ENCODE results near the gene GMPR2. TPM values are rescaled to one million over a fixed set of nuclear protein-coding genes. Genes with fewer than 3 reads are reported as not detected.

The GMPR2 gene
- total and polyA plus RNA-seq, 2 of the 13 experiments (the other 11 are each of a cell fraction or from before 2014, with no cell fraction given): 210 to 273 TPM

- TF ChIP-seq ZNF800 (CRISPR knock-in tag; IDR thresholded peaks at IDR 0.05) (peak; percentile 80; the same call in 1 of the 2 replicates), MLX (CRISPR knock-in tag; IDR thresholded peaks at IDR 0.05) (peak; percentile 22; the same call in 1 of the 2 replicates), SOX6 (IDR thresholded peaks at IDR 0.05) (no peak), SOX6 (CRISPR knock-in tag; IDR thresholded peaks at IDR 0.05) (no peak), XBP1 (CRISPR knock-in tag; IDR thresholded peaks at IDR 0.05) (no peak), MED13 (CRISPR knock-in tag; IDR thresholded peaks at IDR 0.05) (no peak), ZNF12 (CRISPR knock-in tag; IDR thresholded peaks at IDR 0.05) (0 out of 2 replicates have a peak, but pooled peaks have one; percentile 6), ZNF367 (CRISPR knock-in tag; IDR thresholded peaks at IDR 0.05; ENCODE audit: borderline replicate concordance) (peak; percentile 84), ZNF205 (CRISPR knock-in tag; IDR thresholded peaks at IDR 0.05) (peak; percentile 8; the same call in 1 of the 2 replicates), ZBTB3 (CRISPR knock-in tag; IDR thresholded peaks at IDR 0.05; ENCODE audit: borderline replicate concordance, low read depth) (no peak), IRF1 (CRISPR knock-in tag; IDR thresholded peaks at IDR 0.05; ENCODE audit: low read depth) (no peak), ZNF232 (CRISPR knock-in tag; IDR thresholded peaks at IDR 0.05; ENCODE audit: borderline replicate concordance) (0 out of 2 replicates have a peak, but pooled peaks have one; percentile 9), ZBTB39 (CRISPR knock-in tag; IDR thresholded peaks at IDR 0.05) (peak; percentile 76; the same call in 1 of the 2 replicates), SIN3A (IDR thresholded peaks at IDR 0.05; ENCODE audit: borderline replicate concordance, low read depth, low read length) (peak; percentile 49; the same call in 1 of the 2 replicates), ZSCAN22 (CRISPR knock-in tag; IDR thresholded peaks at IDR 0.05) (no peak)
- TF ChIP-seq, protein P1, sequence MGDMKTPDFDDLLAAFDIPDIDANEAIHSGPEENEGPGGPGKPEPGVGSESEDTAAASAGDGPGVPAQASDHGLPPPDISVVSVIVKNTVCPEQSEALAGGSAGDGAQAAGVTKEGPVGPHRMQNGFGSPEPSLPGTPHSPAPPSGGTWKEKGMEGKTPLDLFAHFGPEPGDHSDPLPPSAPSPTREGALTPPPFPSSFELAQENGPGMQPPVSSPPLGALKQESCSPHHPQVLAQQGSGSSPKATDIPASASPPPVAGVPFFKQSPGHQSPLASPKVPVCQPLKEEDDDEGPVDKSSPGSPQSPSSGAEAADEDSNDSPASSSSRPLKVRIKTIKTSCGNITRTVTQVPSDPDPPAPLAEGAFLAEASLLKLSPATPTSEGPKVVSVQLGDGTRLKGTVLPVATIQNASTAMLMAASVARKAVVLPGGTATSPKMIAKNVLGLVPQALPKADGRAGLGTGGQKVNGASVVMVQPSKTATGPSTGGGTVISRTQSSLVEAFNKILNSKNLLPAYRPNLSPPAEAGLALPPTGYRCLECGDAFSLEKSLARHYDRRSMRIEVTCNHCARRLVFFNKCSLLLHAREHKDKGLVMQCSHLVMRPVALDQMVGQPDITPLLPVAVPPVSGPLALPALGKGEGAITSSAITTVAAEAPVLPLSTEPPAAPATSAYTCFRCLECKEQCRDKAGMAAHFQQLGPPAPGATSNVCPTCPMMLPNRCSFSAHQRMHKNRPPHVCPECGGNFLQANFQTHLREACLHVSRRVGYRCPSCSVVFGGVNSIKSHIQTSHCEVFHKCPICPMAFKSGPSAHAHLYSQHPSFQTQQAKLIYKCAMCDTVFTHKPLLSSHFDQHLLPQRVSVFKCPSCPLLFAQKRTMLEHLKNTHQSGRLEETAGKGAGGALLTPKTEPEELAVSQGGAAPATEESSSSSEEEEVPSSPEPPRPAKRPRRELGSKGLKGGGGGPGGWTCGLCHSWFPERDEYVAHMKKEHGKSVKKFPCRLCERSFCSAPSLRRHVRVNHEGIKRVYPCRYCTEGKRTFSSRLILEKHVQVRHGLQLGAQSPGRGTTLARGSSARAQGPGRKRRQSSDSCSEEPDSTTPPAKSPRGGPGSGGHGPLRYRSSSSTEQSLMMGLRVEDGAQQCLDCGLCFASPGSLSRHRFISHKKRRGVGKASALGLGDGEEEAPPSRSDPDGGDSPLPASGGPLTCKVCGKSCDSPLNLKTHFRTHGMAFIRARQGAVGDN (CRISPR knock-in tag; IDR thresholded peaks at IDR 0.05): no peak
- TF ChIP-seq, protein P2, sequence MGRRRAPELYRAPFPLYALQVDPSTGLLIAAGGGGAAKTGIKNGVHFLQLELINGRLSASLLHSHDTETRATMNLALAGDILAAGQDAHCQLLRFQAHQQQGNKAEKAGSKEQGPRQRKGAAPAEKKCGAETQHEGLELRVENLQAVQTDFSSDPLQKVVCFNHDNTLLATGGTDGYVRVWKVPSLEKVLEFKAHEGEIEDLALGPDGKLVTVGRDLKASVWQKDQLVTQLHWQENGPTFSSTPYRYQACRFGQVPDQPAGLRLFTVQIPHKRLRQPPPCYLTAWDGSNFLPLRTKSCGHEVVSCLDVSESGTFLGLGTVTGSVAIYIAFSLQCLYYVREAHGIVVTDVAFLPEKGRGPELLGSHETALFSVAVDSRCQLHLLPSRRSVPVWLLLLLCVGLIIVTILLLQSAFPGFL (CRISPR knock-in tag; IDR thresholded peaks at IDR 0.05): peak; percentile 54; the same call in 1 of the 2 replicates
Measured at GRCh38 chr14:24196071-24197055, 36.4 kb upstream of the GMPR2 start (continued).
